ENCODE results near the gene PRELP. TPM values are rescaled to one million over a fixed set of nuclear protein-coding genes. Genes with fewer than 3 reads are reported as not detected.

Gene PRELP
- total RNA-seq, 1 experiment from 2014 or later = 0.07 TPM

DNA sequence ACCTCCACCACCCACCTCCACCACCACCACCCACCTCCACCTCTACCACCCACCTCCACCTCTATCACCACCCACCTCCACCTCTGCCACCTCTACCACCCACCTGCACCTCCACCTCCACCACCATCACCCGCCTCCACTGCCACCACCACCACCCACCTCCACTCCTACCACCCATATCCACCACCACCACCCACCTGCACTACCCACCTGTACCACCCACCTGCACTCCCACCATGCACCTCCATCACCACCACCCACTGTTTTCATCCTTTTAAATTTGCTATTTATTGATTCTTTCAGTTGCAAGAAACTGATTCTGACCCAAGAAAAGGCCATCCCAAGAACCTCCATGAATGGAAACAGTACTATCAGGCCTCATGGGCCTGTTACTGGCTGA lies 24.7 kb downstream of the PRELP start:
- no peak overlapping the region for H3K4ac ChIP-seq (ENCODE audit: low read depth, low read length)
- H3K4me1 Mint-ChIP-seq = peaks cover 11 to 15% of the 10 kb centered on the region in 2 experiments
- no peaks in the 10 kb centered on the region for H3K9me3 Mint-ChIP-seq
- no peak overlapping the region for H2BK15ac ChIP-seq (ENCODE audit: low read depth, low read length)
- no peak overlapping the region for H2BK5ac ChIP-seq (ENCODE audit: insufficient read length, low read length)
- no peaks in the 10 kb centered on the region for H3K79me1 ChIP-seq (ENCODE audit: insufficient read depth, low read depth, low read length, poor library complexity, severe bottlenecking)
- H3K27ac ChIP-seq (ENCODE audit: insufficient read length, low read depth, low read length) = no peak overlapping the region
- WGBS (ENCODE audit: extremely low coverage, insufficient read length, low lambda C conversion rate) = no CpG with 5 or more reads among the region's 1 CpG
- H4K91ac ChIP-seq (ENCODE audit: insufficient read length, low read depth, low read length) = no peak overlapping the region
- no peak overlapping the region for H4K5ac ChIP-seq (ENCODE audit: insufficient read length, low read depth, low read length)
- no peak overlapping the region for H2BK20ac ChIP-seq (ENCODE audit: low read depth, low read length, poor library complexity, severe bottlenecking)
- H4K20me1 ChIP-seq (ENCODE audit: control insufficient read depth, insufficient read depth, insufficient read length) = no peaks in the 10 kb centered on the region
- no peak for DNase-seq
- H2AFZ ChIP-seq (ENCODE audit: low read length) = no peak overlapping the region
- no peak overlapping the region for H3T11ph ChIP-seq (ENCODE audit: low read length)
- no peak overlapping the region for H2BK12ac ChIP-seq (ENCODE audit: insufficient read length, low read depth, low read length)
- no peak overlapping the region for H4K8ac ChIP-seq (replicated peaks; ENCODE audit: insufficient read length, low read depth, low read length)
- H2AK5ac ChIP-seq (ENCODE audit: insufficient read length, low read length) = no peak overlapping the region
- H3K9ac ChIP-seq (ENCODE audit: extremely low read depth, insufficient read length, low read length) = no peak overlapping the region
- no peak overlapping the region for H3K56ac ChIP-seq (ENCODE audit: insufficient read length, low read depth, low read length)
- H3K18ac ChIP-seq (ENCODE audit: insufficient read length, low read depth, low read length) = no peak overlapping the region
- peaks cover 19% of the 10 kb centered on the region for H3K27me3 Mint-ChIP-seq (ENCODE audit: low read depth)
- H3K9me3 ChIP-seq (ENCODE audit: control insufficient read depth, low read depth, low read length) = no peaks in the 10 kb centered on the region
- no peak overlapping the region for H2BK120ac ChIP-seq (ENCODE audit: low read depth, low read length, poor library complexity, severe bottlenecking)
- no peak overlapping the region for H3K4me2 ChIP-seq (ENCODE audit: insufficient read depth, insufficient read length, low read length)
- H3K27ac Mint-ChIP-seq = no peak overlapping the region
- H3K23ac ChIP-seq (ENCODE audit: insufficient read length, low read depth, low read length) = no peak overlapping the region
- no peak overlapping the region for H3K14ac ChIP-seq (ENCODE audit: insufficient read depth, low read length)
- H3K36me3 Mint-ChIP-seq (ENCODE audit: insufficient read depth in 1 of 3, low read depth in 3 of 3) = 0 out of 7 replicates have a peak, but pooled peaks cover 0 to 7% (median 2%) of the 10 kb centered on the region in 3 experiments
- no peaks in the 10 kb centered on the region for H3K79me2 ChIP-seq (ENCODE audit: insufficient read depth, low read length)
- H3K23me2 ChIP-seq (ENCODE audit: insufficient read length, low read depth, low read length, poor library complexity, severe bottlenecking) = no peaks in the 10 kb centered on the region
- no peaks in the 10 kb centered on the region for H3K4me1 ChIP-seq (ENCODE audit: insufficient read depth, low read length)
- no peaks in the 10 kb centered on the region for H3K27me3 ChIP-seq (ENCODE audit: insufficient read depth, low read length)
- TF ChIP-seq, protein P1, sequence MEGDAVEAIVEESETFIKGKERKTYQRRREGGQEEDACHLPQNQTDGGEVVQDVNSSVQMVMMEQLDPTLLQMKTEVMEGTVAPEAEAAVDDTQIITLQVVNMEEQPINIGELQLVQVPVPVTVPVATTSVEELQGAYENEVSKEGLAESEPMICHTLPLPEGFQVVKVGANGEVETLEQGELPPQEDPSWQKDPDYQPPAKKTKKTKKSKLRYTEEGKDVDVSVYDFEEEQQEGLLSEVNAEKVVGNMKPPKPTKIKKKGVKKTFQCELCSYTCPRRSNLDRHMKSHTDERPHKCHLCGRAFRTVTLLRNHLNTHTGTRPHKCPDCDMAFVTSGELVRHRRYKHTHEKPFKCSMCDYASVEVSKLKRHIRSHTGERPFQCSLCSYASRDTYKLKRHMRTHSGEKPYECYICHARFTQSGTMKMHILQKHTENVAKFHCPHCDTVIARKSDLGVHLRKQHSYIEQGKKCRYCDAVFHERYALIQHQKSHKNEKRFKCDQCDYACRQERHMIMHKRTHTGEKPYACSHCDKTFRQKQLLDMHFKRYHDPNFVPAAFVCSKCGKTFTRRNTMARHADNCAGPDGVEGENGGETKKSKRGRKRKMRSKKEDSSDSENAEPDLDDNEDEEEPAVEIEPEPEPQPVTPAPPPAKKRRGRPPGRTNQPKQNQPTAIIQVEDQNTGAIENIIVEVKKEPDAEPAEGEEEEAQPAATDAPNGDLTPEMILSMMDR (conservative IDR thresholded peaks at IDR 0.05) = no peak
- no peak overlapping the region for H3K4me3 Mint-ChIP-seq

All from H9 (cell line).